Stomach (tissue), 4 donors: ENCODE measurements around the gene PAAF1.

Source experiments
- CTCF ChIP-seq, 7 experiments: fragments of 450-650 bp in 4 of 7; fragments of 200-600 bp in 3 of 7; sonication (generic) in 3 of 7; IDR thresholded peaks; one replicate each; pipeline ENCODE4 v1.5.1; 2016 to 2019; ENCODE audit warnings: antibody characterized with exemption in 7 of 7, control low read depth in 2 of 7, mild to moderate bottlenecking in 1 of 7
- EP300 ChIP-seq: sonication (generic); formaldehyde crosslinking; IDR thresholded peaks from one replicate; pipeline ENCODE4 v1.6.1; 2017; ENCODE audit warnings: antibody characterized with exemption
- POLR2A ChIP-seq, 4 donors: fragments of 450-650 bp; IDR thresholded peaks; one replicate each; pipeline ENCODE4 v1.6.1; 2016; ENCODE audit warnings: antibody characterized with exemption in 4 of 4, control low read depth in 2 of 4, mild to moderate bottlenecking in 1 of 4, moderate library complexity in 1 of 4
- POLR2AphosphoS5 ChIP-seq, 3 donors: sonication (generic); formaldehyde crosslinking; IDR thresholded peaks; one replicate each; pipeline ENCODE4 v1.6.1; 2016; ENCODE audit warnings: antibody characterized with exemption in 3 of 3

GRCh38 chr11:73862986-73863385 is 13.8 kb upstream of the PAAF1 start:
- TF ChIP-seq CTCF (IDR thresholded peaks at IDR 0.05) (no peak), POLR2A (IDR thresholded peaks at IDR 0.05) (no peak), EP300 (no peak), POLR2AphosphoS5 (IDR thresholded peaks at IDR 0.05) (no peak)
